Stimulated activated CD8-positive, alpha-beta memory T cell treated with anti-CD3 and anti-CD28 coated beads, Interleukin-12 subunit alpha, Interleukin-12 subunit beta, amount 100 ng/mL, for 24 hours (primary cell): ENCODE data around the gene PIAS2.
"Not testable (repeated sequence)": the region's sequence is repeated elsewhere in the genome, so short reads cannot be mapped to it uniquely, and the experiment has no call there.

Experiments
- DNase-seq: peaks from one replicate; pipeline ENCODE4 v3.0.0-alpha.2; 2020; ENCODE audit errors: extremely low read depth

PIAS2 gene

DNA sequence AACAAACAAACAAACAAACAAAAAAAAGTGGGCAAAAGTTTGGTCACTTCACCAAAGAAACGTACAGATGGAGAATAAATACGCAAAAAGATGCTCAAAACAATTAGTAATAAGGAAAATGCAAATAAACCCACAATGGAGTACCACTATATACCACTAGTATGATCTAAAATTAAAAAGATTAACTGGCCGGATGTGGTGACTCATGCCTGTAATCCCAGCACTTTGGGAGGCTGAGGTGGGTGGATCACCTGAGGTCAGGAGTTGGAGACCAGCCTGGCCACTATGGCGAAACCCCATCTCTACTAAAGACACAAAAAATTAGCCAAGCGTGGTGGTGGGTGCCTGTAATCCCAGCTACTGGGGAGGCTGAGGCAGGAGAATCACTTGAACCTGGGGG is 84.9 kb downstream of the PIAS2 start:
- DNase-seq = not testable (repeated sequence)

DNA sequence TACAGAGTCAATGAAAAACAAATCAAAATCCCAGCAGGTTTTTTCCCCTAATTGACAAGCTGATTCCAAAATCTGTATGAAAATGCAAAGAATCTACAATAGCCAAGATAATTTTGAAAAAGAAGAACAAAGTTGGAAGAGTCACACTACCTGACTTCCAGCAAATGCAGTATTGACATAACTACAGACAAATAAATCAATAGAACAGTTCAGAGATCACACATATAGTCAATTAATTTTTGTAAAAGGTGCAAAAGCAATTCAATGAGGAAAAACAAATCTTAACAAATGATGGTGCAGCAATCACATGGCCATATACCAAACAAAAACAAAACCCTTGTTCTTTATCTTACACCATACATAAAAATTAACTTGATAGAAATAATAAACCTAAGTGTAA is 85.9 kb downstream of the PIAS2 start:
- DNase-seq = no peak

DNA sequence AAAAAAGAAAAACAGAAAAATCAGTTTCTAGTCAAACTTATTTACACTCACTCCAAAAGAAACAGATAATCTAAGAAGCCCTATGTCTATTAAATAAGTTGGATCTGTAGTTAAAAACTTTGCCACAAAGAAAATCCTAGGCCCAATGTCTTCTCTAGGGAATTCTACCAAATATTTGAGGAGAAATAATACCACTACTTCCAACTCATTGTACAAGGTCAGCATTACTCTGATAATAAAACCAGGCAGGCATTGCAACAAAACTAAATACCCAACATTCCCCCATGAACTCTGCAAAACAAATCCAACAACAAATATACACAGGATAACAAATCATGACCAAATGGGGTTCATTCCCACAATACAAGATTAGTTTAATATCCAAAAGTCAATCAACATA is 86.7 kb downstream of the PIAS2 start:
- no peak for DNase-seq

DNA sequence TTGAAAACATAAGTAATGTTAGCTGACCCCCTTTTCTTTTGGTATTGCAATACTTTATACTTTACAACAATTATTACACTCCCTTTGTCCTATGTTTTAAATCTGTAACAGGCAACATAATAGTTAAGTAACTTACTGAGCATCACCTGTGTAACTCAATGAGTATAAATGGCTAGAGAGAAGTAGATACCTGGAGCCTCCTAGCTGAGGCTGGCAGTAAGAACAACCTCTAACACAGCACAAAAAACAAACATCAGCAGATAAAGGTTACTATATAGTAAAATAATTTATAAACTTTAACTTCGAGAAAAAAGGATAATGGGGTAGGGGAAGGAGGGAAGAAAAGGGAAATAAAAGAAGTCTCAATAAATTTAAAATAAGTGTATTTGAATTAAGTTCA is 87.4 kb downstream of the PIAS2 start:
- no peak for DNase-seq

DNA sequence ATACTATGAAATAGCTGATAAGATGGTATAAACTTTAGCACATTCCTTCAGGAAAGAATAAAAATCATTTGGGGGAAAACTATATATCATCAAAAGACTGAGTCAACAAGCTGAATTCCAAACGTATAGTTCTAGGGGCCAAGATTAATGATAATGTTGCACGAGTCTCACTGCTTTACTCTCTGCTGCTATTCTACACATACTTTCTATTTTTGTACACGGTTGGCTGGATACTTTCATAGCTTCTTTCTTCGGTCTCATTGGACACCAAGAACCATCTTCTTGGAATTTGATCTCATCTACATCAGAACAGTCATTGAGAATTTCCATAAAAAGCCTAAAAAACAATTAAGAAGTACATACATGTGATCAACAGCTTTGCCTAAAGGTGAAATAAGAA is 87.8 kb downstream of the PIAS2 start:
- no peak for DNase-seq

DNA sequence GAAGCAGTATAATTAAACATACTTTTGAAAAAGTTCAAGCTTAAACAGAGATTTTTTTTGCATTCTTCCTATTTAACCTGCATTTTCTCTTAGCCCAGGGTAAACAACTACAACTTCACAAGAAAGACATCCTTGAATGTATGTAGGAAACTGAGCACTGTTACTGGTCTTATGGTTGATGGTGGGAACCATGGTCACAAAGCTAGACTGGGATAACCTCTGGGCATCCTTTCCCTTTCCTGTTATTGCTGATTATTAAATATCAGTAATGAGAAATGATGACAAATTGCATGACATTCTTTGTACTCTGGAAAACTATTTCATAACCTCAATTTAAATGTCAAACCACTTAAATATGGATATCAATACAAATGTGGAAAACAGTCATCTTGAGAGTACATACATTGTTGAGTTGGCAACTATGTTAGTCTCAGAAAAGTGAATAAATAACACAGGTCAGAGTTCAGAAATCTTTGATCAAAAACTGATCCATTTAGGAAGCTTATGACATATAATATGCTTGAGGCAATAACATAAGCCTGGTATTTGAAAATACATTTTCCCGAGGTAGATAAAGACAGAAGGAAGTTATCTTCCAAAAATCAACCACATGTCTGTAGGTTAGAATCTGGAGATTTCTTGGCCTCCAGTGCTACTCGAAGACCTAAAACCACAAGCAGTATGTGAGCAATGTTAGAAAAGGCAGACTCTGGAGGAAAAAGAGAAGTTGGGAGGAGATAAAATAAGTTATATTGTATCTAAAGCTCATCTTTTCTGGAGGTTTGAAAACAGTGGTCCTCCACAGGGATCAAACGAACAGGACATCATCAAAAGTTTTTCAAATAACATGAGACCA is 95.2 kb downstream of the PIAS2 start:
- DNase-seq = no peak

DNA sequence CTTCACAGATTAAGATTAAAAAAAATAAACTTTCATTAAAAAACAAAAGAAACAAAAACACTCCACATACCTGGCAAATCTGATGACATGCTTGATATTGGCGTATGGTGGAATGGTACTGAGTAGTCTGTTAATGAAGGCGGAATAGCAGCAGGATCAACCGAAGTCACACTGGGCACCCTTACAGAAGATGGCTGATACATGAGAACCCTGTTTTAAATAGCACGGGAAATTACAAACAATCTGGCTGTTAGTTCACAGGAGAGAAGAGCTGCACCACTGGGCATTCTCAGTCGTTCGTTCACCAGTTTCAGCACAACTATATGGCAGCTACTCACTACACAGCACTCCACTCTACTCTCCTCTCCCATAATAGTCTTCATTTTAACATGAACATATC is 96.4 kb downstream of the PIAS2 start:
- DNase-seq = no peak

DNA sequence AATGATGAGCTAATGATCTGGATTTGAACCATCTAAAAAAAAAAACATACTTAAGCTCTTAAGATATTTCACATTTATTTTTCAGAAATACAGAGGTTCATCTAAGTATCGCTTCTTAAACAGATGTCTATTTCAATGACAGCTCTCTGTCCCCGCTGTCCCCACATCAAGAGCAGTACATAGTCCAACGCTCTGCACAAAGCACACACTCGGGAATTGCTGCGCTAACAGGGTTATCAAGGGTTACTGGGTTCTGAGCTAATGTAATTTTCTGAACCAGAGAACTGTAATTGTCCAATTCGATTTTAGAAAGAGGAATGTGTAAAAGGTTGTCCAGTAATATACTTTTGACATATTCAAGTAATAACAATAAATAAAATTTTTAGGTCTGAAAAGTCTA is 101.6 kb downstream of the PIAS2 start:
- no peak for DNase-seq

DNA sequence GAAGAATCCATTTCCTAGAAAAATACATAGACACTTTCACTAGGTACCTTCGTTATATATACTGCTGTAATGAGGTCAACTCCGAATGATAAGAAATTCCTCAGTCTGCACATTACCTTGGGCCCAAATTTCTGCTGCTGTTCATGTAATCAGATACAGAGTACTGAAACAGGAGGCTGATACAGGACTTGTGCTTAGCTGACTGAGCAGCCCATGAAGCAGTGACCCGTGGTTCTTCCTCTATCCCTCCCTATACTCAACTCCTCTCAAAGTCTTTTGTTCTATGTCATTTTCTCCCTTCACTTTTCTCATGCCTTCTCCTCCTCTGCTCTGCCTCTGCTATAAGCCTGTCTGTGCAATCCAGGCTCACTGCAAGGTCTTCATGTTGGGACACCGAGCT is 102.9 kb downstream of the PIAS2 start:
- no peak for DNase-seq

DNA sequence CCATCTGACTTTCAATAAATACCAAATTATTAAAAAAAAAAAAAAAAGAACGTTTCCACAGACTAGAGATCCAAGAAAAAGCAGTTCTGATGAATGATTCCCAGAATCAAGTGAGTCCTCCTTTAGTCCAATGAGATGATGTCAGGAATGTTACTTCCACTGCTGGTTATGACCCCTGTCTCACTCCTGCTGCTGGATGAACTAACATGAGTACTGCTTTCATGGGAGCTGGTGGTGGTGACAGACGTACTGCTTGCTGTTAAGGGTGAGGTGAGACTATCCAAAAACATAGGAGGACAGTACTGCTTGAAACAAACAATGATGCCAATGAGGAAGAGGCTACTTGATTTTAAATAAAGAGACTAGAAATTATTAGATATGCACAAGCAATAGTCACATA is 105.0 kb downstream of the PIAS2 start:
- DNase-seq = no peak

DNA sequence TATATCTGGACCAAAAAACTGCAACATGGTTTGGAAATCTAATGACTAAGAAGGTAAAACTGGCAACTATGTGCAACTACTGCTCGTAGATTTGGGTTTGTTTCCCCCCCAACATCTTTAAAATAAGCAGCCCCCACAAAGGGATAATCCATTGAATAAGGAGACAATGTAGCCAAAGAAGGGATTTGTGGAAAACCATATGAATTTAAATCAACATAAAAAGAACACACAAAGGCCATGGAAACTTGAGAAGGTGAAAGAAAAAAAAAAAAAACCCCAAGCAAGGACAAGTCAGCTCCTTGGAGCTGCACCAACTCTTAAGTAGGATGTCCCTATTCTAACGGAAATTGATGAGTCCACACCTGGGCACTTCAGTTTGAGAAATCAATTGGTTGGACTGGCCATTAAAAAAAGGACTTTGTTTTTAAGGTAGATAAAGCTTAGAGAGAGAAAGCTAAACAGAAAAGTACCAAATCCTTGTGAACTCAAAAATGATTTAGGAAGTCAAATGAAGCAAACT is 106.8 kb downstream of the PIAS2 start:
- no peak for DNase-seq

DNA sequence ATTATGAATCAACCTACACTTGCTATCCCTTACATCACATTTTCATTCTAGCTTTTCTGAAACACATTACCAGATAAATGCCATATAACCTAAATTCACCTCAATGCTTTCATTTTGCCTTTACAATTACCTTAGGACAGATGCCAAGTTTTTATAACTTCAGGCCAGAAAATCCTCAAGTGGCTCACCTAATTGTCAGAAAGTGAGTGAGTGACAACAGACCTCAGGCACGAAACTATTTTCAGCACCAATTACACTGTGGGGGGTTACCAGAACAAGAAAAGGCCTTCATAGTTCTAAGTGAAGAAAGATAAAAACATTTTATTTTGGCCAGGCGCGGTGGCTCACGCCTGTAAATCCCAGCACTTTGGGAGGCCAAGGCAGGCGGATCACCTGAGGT is 108.2 kb downstream of the PIAS2 start:
- DNase-seq = no peak

DNA sequence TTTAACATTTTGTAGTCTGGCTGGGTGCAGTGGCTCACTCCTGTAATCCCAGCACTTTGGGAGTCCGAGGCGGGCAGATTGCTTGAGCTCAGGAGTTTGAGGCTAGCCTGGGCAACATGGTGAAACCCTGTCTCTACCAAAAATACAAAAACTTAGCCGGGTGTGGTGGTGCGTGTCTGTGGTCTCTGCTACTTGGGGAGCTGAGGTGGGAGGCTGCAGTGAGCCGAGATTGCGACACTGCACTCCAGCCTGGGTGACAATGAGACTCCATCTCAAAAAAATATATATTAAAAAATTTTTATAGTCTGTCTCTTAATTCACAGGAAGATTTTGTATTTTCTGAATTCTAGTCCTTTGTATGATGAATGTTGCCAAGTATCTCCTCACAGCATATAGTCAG is 121.4 kb downstream of the PIAS2 start:
- DNase-seq = not testable (repeated sequence)

DNA sequence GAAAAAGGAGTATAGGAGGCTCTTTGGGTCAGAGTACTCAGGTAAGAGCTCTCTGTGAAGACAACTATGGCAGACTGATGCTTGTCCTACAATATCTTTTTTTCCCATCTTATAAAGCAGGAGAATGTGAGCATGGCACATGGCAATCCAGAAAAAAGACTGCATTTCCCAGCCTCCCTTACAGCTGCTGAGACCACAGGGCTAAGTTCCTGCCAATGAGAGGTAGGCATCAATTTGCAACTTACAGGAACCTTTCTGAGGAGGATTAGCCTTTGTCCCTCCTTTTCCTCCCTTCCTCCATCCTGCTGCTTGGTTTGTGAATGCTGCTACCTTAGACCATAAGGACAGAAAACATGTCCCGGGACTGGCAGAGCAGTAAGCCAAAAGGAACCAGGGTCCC is 122.7 kb downstream of the PIAS2 start:
- no peak for DNase-seq

DNA sequence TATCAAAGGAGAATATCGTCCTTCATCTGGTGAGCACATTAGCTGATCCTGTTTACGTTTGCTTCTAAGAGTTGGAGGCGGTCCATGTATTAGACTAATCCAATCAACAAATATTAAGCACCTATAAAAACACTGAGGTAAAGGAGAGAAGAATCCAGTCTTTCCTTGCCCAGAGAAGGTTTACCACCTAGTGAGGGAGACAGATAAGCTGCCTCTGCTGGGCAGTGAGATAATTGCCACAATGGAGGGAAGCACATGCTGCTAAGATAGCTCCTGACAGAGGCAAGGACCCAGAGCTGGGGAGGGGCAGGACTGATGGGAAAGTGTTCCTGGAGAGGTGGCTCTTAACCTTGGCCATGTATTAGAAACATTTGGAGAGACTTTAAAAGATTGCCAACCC is 123.7 kb downstream of the PIAS2 start:
- no peak for DNase-seq

DNA sequence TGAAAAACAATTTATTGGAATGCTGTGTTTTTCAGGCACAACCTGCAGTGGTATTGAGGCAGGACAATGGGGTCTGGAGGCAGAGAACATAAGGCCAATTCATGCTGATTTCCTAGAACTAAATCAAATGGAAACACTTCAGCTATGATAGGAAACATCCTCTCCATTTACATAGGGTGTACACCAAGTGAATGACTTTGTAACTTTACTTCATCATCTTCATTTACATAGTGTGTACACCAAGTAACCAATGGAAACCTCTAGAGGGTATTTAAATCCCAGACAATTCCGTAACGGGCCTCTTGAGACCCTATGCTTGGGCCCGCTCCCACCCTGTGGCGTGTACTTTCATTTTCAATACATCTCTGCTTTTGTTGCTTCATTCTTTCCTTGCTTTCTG is 128.2 kb downstream of the PIAS2 start:
- no peak for DNase-seq

DNA sequence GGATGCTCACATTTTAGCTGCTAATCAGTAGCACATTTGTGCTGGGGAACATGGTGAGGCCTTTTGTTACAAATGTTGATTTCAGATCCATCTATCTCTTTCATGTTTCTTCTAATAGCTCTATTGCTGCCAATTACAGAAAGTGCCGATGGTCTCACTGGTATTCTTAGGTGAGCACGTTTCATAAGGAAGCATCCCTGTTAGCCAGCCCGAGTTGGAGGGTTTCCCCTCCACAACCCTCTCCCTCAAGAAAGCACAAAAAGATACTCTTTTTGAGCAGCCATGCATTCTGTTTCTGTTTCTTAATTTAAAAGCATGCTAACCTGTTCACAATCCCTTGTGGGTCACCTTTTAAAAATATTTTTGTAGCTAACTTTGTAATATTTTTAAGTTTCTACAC is 129.6 kb downstream of the PIAS2 start:
- no peak for DNase-seq

DNA sequence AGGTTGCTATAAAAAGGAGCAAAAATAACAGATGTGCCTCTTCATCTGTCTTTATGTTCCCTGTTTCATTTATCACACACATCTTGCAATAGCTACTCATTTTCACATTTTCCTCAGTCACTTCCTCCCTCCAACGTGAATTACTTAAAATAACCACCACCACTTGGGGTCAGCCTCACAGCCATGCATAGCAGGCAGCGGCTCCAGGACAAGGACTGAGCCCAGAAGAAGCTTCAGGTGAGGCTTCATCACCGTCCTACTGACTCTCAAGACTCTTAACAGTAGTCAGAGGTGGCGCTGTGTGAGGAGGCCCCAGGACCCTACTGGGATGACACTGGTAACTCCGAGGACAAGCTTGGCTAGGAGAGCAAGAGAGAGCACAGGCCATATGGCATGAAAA is 144.9 kb downstream of the PIAS2 start:
- no peak for DNase-seq

DNA sequence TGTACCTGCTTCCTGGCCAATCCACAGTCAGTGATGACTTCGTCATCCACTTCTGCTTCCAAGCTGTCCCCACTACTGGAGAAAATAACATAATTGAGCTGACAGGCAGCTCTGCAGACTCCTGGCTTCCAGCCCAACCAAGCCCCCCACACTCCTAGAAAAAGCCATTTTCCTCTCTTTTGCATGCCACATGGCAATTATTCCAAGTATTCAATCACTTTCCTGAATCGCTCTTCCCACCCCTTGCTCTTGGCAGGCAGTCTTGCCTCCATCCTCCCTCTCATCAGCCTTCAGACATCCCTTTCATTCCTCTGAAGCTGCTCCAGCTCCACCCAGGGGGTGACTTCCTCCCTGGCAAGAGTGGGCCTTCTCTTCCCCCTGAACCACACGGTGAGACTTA is 146.2 kb downstream of the PIAS2 start:
- DNase-seq = no peak

DNA sequence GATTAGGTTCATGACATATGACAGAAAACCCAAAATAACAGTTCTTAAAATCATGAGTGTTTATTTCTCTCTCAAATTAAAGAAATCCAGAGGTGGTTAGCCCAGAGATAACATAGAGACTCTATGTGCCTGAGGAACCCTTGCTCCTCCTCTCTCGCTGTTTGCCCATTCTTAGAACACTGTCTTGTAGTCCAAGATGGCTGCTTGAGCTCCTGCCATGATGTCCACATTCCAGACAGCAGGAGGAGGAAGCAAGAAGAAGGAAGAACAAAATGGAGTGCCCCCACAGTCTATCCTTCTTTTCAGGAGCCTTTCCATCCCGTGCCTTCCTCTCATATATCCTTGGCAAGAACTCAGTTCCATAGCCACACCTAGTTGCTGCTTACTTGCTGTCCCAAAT is 146.6 kb downstream of the PIAS2 start:
- no peak for DNase-seq

DNA sequence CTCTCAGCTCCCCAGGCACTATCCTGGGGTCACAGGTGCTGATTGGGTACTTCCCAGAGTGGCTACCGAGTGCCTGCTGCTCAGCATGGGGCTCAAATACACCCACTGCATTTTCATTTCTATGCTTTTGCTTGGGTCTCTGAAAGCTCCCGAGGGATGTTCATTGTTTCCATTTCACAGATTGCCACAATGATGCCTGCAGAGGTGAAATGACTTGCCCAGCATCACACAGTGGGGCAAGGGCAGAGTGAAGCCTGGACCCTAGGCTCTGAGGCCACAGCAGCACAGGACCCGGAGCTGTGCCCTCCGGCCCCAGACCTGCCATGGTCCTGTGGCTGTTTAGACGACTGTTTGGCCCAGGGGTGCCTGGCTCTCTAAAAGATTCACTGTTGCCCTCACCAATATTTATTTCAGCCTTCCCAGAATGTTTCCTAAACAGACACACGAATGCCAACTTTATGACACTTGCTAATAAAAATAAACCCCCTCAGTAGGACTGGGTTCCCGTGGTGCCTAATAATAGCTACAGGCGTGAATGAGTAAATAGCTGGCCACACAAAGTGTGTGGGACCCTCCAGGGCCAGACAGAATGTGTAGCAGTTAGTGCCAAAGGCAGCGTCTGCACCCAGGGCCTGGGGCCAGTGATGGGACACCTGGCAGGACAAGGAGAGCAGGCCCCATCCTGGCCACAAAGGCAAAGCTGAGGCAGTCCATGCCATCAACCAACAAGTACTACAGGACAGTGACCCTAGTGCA is 149.0 kb downstream of the PIAS2 start:
- DNase-seq = no peak

DNA sequence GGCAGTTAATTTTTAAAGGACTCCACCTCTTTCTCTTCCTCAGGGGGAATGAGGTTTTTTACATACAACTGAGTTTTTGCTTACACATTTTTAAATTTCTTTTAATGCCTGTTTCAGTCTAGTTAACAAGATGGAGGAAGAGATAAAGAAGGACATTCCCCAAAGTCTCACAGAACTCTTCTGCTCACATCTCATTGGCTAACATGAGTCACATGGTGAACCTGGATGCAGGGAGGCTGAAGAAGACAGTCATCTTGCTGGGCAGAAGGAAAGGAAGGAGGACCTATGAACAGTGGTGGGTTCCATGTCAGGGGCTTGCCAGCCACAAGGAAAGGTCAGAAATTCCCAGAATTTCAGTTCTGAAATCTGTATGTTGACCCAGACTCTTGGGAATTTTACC is 150.1 kb downstream of the PIAS2 start:
- no peak for DNase-seq

DNA sequence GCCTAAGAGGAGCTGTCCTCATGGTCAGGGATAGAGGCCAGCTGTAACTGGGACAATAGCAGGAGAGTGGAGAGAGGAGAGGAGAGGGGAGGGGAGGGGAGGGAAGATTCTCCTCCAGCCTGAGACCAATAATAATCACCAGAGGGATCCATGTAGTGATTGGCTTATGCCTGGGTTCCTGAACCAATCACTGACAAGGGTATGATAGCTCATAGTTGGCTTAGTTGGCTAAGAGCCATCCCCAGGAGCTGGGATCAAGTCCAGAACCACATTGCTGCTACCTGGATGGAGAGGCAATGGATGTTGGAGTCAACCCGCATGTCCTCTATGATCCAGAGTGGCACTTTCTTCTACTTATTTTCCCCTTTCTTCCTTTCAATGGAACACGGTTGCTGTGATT is 152.7 kb downstream of the PIAS2 start:
- no peak for DNase-seq
